GM18519 (cell line): ENCODE results near the gene KCNT2.

ENCODE experiments used
- ATAC-seq: cut with Tn5 transposase; IDR thresholded peaks from one replicate; pipeline ENCODE4 v1.9.1; 2021; ENCODE audit warnings: mild to moderate bottlenecking, moderate library complexity; ENCODE audit not compliant: unreplicated experiment, low FRiP score

Gene KCNT2

DNA sequence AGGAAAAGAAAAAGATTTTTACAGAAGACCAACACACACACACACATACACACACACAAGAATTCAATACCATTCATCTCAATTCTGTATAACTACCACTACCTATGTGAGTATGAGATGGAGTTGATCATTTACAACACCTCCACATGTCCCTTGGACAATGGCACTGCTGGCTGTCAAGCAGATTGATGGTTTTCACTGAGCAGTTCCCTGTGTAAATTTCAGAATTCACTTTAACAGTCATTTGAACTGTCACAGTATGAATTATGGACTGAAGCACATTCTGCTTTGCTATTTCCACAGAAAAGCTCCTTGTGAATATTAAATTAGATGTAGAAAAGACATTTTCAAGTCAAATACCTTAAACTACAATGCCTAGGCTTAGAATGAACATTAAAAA is 14.3 kb downstream of the KCNT2 start:
- no peak for ATAC-seq

- no peak for ATAC-seq
These were observed 17.3 kb downstream of the KCNT2 start for GRCh38 chr1:196590959-196591358.

- no peak for ATAC-seq
These were observed 18.1 kb downstream of the KCNT2 start for GRCh38 chr1:196590012-196590708.

DNA sequence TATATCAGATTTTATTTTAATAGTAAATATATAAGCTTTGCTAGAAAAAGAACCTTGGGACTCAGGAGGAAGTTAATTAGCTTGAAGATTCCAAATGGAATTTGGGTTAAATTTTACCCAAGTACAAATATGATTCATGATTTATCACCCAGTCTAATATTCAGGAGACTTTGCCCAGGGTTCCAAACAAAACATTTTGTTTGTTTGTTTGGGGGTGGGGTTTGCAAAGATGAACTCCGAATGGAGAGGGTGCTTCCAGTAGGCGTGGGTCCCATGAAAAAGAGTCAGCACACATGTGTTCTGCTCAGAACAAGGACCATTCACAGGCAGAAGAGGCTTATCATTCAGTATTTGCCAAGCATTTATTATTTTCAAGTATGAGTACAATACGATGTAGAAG is 23.5 kb downstream of the KCNT2 start:
- ATAC-seq: no peak

GRCh38 chr1:196577386-196577785 is 30.9 kb downstream of the KCNT2 start:
- ATAC-seq: no peak

- ATAC-seq: no peak
These were observed 35.0 kb downstream of the KCNT2 start for GRCh38 chr1:196573226-196573625.

GRCh38 chr1:196567238-196567637 is 41.0 kb downstream of the KCNT2 start:
- ATAC-seq: no peak

DNA sequence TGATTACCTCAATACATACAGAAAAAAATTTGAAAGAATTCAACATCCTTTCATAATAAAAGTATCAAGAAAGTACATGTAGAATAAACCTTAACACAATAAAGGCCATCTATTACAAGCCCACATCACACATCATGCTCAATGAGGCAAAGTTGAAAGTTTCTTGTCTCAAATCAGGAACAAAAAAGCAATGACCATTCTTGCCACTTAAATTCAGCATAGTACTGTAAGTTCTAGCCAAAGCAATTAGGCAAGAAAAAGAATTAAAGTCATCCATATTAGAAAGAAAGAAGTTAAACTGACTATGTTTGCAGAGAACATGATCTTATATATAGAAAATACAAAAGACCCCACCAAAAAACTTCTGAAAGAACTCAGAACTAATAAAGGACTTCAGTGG is 44.5 kb downstream of the KCNT2 start:
- no peak for ATAC-seq

DNA sequence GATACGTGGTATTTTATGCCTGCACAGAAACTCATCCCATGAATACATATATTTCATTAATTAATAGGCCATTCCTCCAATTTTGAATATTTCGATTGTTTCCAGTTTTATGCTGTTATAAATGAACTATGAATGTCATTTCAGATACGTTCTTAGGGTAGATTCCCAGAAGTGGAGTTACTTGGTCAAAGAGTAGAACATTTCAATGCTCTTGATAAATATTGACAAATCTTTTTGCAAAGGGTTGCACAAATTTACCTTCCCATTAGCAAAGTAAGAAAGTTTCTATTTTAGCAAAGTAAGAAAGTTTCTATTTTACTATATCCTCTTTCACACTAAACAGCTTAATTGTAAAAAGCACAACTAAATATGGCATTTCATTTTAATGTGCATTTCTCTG is 48.9 kb downstream of the KCNT2 start:
- ATAC-seq: no peak

DNA sequence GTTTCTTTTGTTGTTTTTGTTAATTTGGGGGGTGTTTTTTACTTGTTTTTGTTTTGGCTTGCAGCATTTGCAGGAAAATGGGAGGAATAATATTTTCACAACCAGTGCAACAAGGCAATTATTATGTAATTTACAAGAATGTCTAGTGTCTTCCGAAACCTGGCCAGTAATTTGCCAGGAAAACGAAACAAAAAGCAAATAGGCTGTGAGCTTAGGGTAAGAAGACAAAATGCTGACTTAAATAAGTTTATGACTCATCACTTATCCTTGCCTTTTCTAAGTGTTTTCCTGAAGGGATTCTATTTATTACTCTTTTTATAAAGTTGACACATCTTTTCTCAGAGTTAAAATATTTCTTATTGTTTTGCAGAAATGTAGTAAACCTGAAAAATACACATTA is 49.8 kb downstream of the KCNT2 start:
- peak; percentile 55 for ATAC-seq

DNA sequence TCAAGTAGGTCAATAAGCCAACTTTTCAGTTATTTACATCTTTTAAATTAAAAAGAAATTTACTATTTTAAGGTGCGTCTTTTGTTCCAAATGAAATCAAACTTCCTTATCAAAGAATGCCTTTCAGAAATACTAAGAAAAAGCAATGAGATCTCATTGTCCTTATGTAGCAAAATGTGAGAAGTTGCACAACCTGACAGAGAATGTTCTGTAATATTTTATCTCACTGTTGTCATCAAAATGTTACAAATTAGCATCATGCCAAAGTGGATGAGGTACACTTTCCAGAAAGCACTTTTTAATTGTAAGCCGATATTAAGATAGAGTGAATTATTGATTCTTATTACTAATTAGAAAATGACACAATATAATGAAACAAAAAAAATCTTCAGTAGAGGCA is 50.4 kb downstream of the KCNT2 start:
- no peak for ATAC-seq

- ATAC-seq: no peak
These were observed 57.5 kb downstream of the KCNT2 start for GRCh38 chr1:196550731-196551130.

- no peak for ATAC-seq
These were observed 61.7 kb downstream of the KCNT2 start for GRCh38 chr1:196546272-196547111.

GRCh38 chr1:196545222-196545621 is 63.0 kb downstream of the KCNT2 start:
- no peak for ATAC-seq

GRCh38 chr1:196544617-196545016 is 63.6 kb downstream of the KCNT2 start:
- no peak for ATAC-seq

GRCh38 chr1:196543833-196544232 is 64.4 kb downstream of the KCNT2 start:
- ATAC-seq: no peak

- no peak for ATAC-seq
These were observed 69.8 kb downstream of the KCNT2 start for GRCh38 chr1:196538473-196538872.

DNA sequence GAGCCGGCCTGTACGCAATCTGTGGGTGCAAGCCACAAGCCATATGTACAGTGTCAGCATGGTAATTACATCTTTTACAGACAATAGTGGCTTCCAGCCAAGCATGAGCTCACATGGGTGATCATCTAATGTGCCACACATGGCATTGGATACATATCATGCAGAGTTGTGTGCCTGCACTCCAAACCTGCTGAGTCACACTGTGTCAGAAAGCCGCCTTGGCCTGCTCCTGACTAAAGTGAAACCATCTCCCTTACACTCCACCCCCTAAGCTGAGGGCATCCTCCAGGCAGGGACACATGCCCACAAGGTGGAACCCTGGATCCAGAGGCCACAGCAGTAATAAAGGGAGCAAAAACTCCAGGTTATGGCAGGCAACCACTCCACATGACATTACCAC is 72.5 kb downstream of the KCNT2 start:
- no peak for ATAC-seq

DNA sequence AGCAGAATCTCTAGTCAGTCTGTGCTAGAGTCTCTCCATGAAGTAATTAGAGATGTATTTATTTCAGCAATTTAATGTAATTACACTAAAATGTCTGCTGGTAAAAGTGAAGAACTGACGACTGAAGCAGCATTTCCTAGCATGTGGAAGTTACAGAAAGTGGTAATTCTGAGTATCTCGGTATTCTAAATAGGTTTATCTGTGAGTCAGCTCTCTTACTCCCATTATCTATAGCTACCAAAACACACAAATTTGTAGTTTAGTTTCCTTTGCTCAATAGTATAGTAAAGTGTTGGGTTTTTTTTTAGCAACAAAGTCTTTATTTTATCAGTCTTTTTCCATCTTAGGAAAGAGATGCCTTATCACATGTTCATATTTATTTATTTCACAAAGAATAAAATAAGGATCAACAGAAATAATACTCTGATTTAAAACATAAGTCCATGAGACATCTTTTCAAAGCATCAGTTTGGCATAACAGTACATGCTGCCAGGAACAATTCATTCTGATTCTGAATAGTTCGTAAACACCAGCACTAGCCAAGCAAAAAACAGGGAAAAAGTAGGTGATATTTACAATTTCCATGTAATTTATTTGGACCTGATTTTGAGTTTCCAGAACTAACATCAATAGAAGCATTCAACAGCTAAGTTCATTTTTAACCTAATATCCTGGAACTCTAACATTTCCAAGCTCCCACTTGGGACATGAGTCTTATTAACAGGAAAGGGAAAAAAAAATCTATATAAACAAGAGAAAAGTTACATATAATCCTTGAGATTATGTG is 76.3 kb downstream of the KCNT2 start:
- ATAC-seq: no peak

DNA sequence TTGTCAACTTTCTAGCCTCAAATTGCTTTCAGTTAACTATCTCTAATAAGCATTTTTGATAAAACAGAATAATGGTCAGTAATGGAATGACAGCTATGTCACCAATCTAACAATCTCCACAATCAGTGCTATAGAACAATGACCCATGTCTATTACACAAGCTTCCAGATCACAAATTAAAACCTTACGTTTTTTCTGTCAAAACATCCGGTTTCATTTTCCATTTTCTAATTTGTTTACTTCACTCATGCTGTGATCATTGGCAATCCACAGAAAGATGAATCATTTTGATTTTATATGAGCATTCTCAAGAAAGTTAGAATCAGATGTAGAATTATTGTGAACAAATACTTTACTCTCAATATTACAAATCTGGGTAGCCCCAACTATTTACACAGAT is 80.3 kb downstream of the KCNT2 start:
- no peak for ATAC-seq
